ENCODE results near the gene NOMO2. TPM values are rescaled to one million over a fixed set of nuclear protein-coding genes. Genes with fewer than 3 reads are reported as not detected.
"Not testable (repeated sequence)": the region's sequence is repeated elsewhere in the genome, so short reads cannot be mapped to it uniquely, and the experiment has no call there.

Gene NOMO2
- total and polyA plus RNA-seq, 2 donors = 37.3 to 50.4 TPM

GRCh38 chr16:18595796-18596195, 33.9 kb upstream of the NOMO2 start:
- not testable (repeated sequence) for H3K27me3 ChIP-seq (ENCODE audit: control insufficient read depth in 2 of 2, insufficient read depth in 1 of 2, low read length in 1 of 2); H3K4me1 ChIP-seq (ENCODE audit: control insufficient read depth in 2 of 2, insufficient read depth in 2 of 2, low read length in 2 of 2); DNase-seq (ENCODE audit: low read depth in 6 of 9, low spot score in 9 of 9); H3K4me3 ChIP-seq (ENCODE audit: low read length in 2 of 2); H3K27ac ChIP-seq (ENCODE audit: low read depth in 1 of 2, low read length in 1 of 2); H3K9me3 ChIP-seq (ENCODE audit: control insufficient read depth in 2 of 2, insufficient read depth in 1 of 2, low read length in 1 of 2); H3K36me3 ChIP-seq (ENCODE audit: control insufficient read depth in 2 of 2, insufficient read depth in 2 of 2, low read length in 1 of 2)
- WGBS = 95% methylated on average over 11 of the region's 11 CpGs

GRCh38 chr16:18594880-18595279, 33.0 kb upstream of the NOMO2 start:
- H3K27me3 ChIP-seq (ENCODE audit: control insufficient read depth in 2 of 2, insufficient read depth in 1 of 2, low read length in 1 of 2); H3K4me3 ChIP-seq (ENCODE audit: low read length in 2 of 2); DNase-seq (ENCODE audit: low read depth in 6 of 9, low spot score in 9 of 9); H3K27ac ChIP-seq (ENCODE audit: low read depth in 1 of 2, low read length in 1 of 2); H3K4me1 ChIP-seq (ENCODE audit: control insufficient read depth in 2 of 2, insufficient read depth in 2 of 2, low read length in 2 of 2); H3K9me3 ChIP-seq (ENCODE audit: control insufficient read depth in 2 of 2, insufficient read depth in 1 of 2, low read length in 1 of 2); H3K36me3 ChIP-seq (ENCODE audit: control insufficient read depth in 2 of 2, insufficient read depth in 2 of 2, low read length in 1 of 2): not testable (repeated sequence)
- WGBS = 94% methylated on average over 5 of the region's 5 CpGs

DNA sequence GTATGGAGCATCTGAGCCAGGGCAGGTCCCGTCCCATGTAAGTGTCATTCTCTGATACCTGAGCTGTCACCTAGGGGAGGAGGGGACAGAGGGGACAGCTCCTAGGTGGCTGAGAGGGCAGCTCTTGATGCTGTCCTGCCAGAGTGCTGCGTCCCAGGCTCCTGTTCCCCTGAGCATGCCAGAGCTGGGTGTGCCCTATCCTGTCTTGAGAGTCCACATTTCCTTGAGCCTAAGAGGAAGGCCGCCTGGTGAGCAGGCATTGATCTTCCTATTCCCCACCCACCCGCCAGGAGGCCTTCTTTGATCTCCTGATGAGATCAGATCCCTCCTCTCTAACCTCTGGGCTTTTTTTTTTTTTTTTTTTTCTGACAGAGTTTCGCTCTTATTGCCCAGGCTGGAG, 32.0 kb upstream of the NOMO2 start:
- DNase-seq (ENCODE audit: low read depth in 6 of 9, low spot score in 9 of 9); H3K36me3 ChIP-seq (ENCODE audit: control insufficient read depth in 2 of 2, insufficient read depth in 2 of 2, low read length in 1 of 2); H3K27ac ChIP-seq (ENCODE audit: low read depth in 1 of 2, low read length in 1 of 2); H3K4me1 ChIP-seq (ENCODE audit: control insufficient read depth in 2 of 2, insufficient read depth in 2 of 2, low read length in 2 of 2); H3K27me3 ChIP-seq (ENCODE audit: control insufficient read depth in 2 of 2, insufficient read depth in 1 of 2, low read length in 1 of 2); H3K9me3 ChIP-seq (ENCODE audit: control insufficient read depth in 2 of 2, insufficient read depth in 1 of 2, low read length in 1 of 2); H3K4me3 ChIP-seq (ENCODE audit: low read length in 2 of 2): not testable (repeated sequence)
- 90% methylated on average over 5 of the region's 5 CpGs for WGBS

GRCh38 chr16:18592982-18593381, 31.1 kb upstream of the NOMO2 start:
- not testable (repeated sequence) for H3K27me3 ChIP-seq (ENCODE audit: control insufficient read depth in 2 of 2, insufficient read depth in 1 of 2, low read length in 1 of 2); H3K27ac ChIP-seq (ENCODE audit: low read depth in 1 of 2, low read length in 1 of 2)
- WGBS = 93% methylated on average over 5 of the region's 5 CpGs

GRCh38 chr16:18591908-18592307, 30.0 kb upstream of the NOMO2 start:
- WGBS = 89% methylated on average over 4 of the region's 4 CpGs
- not testable (repeated sequence) for H3K9me3 ChIP-seq (ENCODE audit: control insufficient read depth in 2 of 2, insufficient read depth in 1 of 2, low read length in 1 of 2); H3K4me1 ChIP-seq (ENCODE audit: control insufficient read depth in 2 of 2, insufficient read depth in 2 of 2, low read length in 2 of 2); H3K36me3 ChIP-seq (ENCODE audit: control insufficient read depth in 2 of 2, insufficient read depth in 2 of 2, low read length in 1 of 2); H3K4me3 ChIP-seq (ENCODE audit: low read length in 2 of 2); H3K27me3 ChIP-seq (ENCODE audit: control insufficient read depth in 2 of 2, insufficient read depth in 1 of 2, low read length in 1 of 2); H3K27ac ChIP-seq (ENCODE audit: low read depth in 1 of 2, low read length in 1 of 2)
- peak in 2 of 9 donors; percentile 1 to 29 for DNase-seq (ENCODE audit: low read depth in 6 of 9, low spot score in 9 of 9)

More at GRCh38 chr16:18592982-18593381, 31.1 kb upstream of the NOMO2 start:
- H3K4me3 ChIP-seq (ENCODE audit: low read length in 2 of 2); H3K9me3 ChIP-seq (ENCODE audit: control insufficient read depth in 2 of 2, insufficient read depth in 1 of 2, low read length in 1 of 2); H3K36me3 ChIP-seq (ENCODE audit: control insufficient read depth in 2 of 2, insufficient read depth in 2 of 2, low read length in 1 of 2); DNase-seq (ENCODE audit: low read depth in 6 of 9, low spot score in 9 of 9); H3K4me1 ChIP-seq (ENCODE audit: control insufficient read depth in 2 of 2, insufficient read depth in 2 of 2, low read length in 2 of 2): not testable (repeated sequence)

- H3K4me1 ChIP-seq (ENCODE audit: control insufficient read depth in 2 of 2, insufficient read depth in 2 of 2, low read length in 2 of 2); H3K27me3 ChIP-seq (ENCODE audit: control insufficient read depth in 2 of 2, insufficient read depth in 1 of 2, low read length in 1 of 2); H3K9me3 ChIP-seq (ENCODE audit: control insufficient read depth in 2 of 2, insufficient read depth in 1 of 2, low read length in 1 of 2); H3K27ac ChIP-seq (ENCODE audit: low read depth in 1 of 2, low read length in 1 of 2); H3K4me3 ChIP-seq (ENCODE audit: low read length in 2 of 2); DNase-seq (ENCODE audit: low read depth in 6 of 9, low spot score in 9 of 9); H3K36me3 ChIP-seq (ENCODE audit: control insufficient read depth in 2 of 2, insufficient read depth in 2 of 2, low read length in 1 of 2): not testable (repeated sequence)
These were observed 29.5 kb upstream of the NOMO2 start for GRCh38 chr16:18591441-18591840.

- H3K4me3 ChIP-seq (ENCODE audit: low read length in 2 of 2); H3K9me3 ChIP-seq (ENCODE audit: control insufficient read depth in 2 of 2, insufficient read depth in 1 of 2, low read length in 1 of 2); DNase-seq (ENCODE audit: low read depth in 6 of 9, low spot score in 9 of 9); H3K27me3 ChIP-seq (ENCODE audit: control insufficient read depth in 2 of 2, insufficient read depth in 1 of 2, low read length in 1 of 2); H3K36me3 ChIP-seq (ENCODE audit: control insufficient read depth in 2 of 2, insufficient read depth in 2 of 2, low read length in 1 of 2); H3K27ac ChIP-seq (ENCODE audit: low read depth in 1 of 2, low read length in 1 of 2); H3K4me1 ChIP-seq (ENCODE audit: control insufficient read depth in 2 of 2, insufficient read depth in 2 of 2, low read length in 2 of 2): not testable (repeated sequence)
- 96% methylated on average over 10 of the region's 10 CpGs for WGBS
These were observed 27.9 kb upstream of the NOMO2 start for GRCh38 chr16:18589806-18590205.

- not testable (repeated sequence) for H3K4me3 ChIP-seq (ENCODE audit: low read length in 2 of 2); DNase-seq (ENCODE audit: low read depth in 6 of 9, low spot score in 9 of 9); H3K27ac ChIP-seq (ENCODE audit: low read depth in 1 of 2, low read length in 1 of 2); H3K9me3 ChIP-seq (ENCODE audit: control insufficient read depth in 2 of 2, insufficient read depth in 1 of 2, low read length in 1 of 2); H3K4me1 ChIP-seq (ENCODE audit: control insufficient read depth in 2 of 2, insufficient read depth in 2 of 2, low read length in 2 of 2); H3K27me3 ChIP-seq (ENCODE audit: control insufficient read depth in 2 of 2, insufficient read depth in 1 of 2, low read length in 1 of 2); H3K36me3 ChIP-seq (ENCODE audit: control insufficient read depth in 2 of 2, insufficient read depth in 2 of 2, low read length in 1 of 2)
- 91% methylated on average over 5 of the region's 5 CpGs for WGBS
These were observed 25.0 kb upstream of the NOMO2 start for GRCh38 chr16:18586560-18587540.

GRCh38 chr16:18585789-18586188, 23.9 kb upstream of the NOMO2 start:
- WGBS = 98% methylated on average over 10 of the region's 10 CpGs
- not testable (repeated sequence) for DNase-seq (ENCODE audit: low read depth in 6 of 9, low spot score in 9 of 9)

More at GRCh38 chr16:18585789-18586188, 23.9 kb upstream of the NOMO2 start:
- not testable (repeated sequence) for H3K9me3 ChIP-seq (ENCODE audit: control insufficient read depth in 2 of 2, insufficient read depth in 1 of 2, low read length in 1 of 2); H3K4me1 ChIP-seq (ENCODE audit: control insufficient read depth in 2 of 2, insufficient read depth in 2 of 2, low read length in 2 of 2); H3K36me3 ChIP-seq (ENCODE audit: control insufficient read depth in 2 of 2, insufficient read depth in 2 of 2, low read length in 1 of 2); H3K4me3 ChIP-seq (ENCODE audit: low read length in 2 of 2); H3K27me3 ChIP-seq (ENCODE audit: control insufficient read depth in 2 of 2, insufficient read depth in 1 of 2, low read length in 1 of 2); H3K27ac ChIP-seq (ENCODE audit: low read depth in 1 of 2, low read length in 1 of 2)

Measured in thymus (tissue), 11 donors.